Activated naive CD8-positive, alpha-beta T cell treated with anti-CD3 and anti-CD28 coated beads, Interleukin-2, amount 50 U/mL, for 24 hours (primary cell): ENCODE data around the gene COX4I2.

ENCODE experiments used
- ATAC-seq: fragments of 150-1000 bp; cut with Tn5 transposase; one replicate; pipeline ENCODE4 v1.10.0; 2021
- DNase-seq: peaks from one replicate; pipeline ENCODE4 v3.0.0; 2021
- H3K27ac Mint-ChIP-seq: one replicate; pipeline ENCODE4 v1.8.0; 2021; ENCODE audit warnings: mild to moderate bottlenecking, mixed read lengths
- H3K27me3 Mint-ChIP-seq: one replicate; pipeline ENCODE4 v1.8.0; 2021; ENCODE audit warnings: mixed read lengths
- H3K36me3 Mint-ChIP-seq: one replicate; pipeline ENCODE4 v1.8.0; 2021; ENCODE audit warnings: low read depth, mixed read lengths
- H3K4me1 Mint-ChIP-seq: one replicate; pipeline ENCODE4 v1.8.0; 2021; ENCODE audit warnings: mixed read lengths
- H3K4me3 Mint-ChIP-seq: one replicate; pipeline ENCODE4 v1.8.0; 2021; ENCODE audit warnings: mild to moderate bottlenecking, moderate library complexity, mixed read lengths
- H3K9me3 Mint-ChIP-seq: one replicate; pipeline ENCODE4 v1.8.0; 2021; ENCODE audit warnings: mixed read lengths

Gene COX4I2

GRCh38 chr20:31673435-31673834 is 35.7 kb downstream of the COX4I2 start:
- no peak for DNase-seq
- peaks cover 84% of the 10 kb centered on the region for H3K36me3 Mint-ChIP-seq
- no peak overlapping the region for H3K4me3 Mint-ChIP-seq
- peaks cover 94% of the 10 kb centered on the region for H3K4me1 Mint-ChIP-seq
- H3K27ac Mint-ChIP-seq: peak overlapping the region; percentile 94
- no peaks in the 10 kb centered on the region for H3K27me3 Mint-ChIP-seq
- no peak for ATAC-seq
- H3K9me3 Mint-ChIP-seq: no peaks in the 10 kb centered on the region

DNA sequence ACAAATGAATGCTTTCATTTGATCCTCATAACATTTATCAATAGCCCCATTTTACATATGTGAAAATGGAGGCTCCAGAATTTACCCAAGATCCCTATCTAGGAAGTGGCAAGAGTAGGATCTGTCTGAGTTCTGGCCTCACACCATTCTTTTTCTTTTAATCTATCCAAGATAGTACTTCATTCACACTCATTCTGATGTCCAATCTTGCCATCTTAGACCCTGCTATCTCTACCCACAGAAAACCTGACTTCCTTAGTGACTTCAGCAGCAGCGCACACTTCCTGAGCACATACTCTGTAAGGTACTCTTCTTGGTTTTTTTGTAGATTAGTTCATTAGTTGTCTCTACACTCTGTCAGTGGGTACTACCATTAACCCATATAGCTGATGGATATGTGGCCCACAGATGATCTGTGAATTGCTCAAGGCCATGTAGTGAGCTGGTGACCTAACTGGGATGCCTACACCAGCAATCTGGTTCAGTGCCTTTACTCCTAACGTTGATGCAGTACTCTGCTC is 36.3 kb downstream of the COX4I2 start:
- no peaks in the 10 kb centered on the region for H3K9me3 Mint-ChIP-seq
- ATAC-seq (no peak), DNase-seq (no peak)
- H3K27me3 Mint-ChIP-seq: no peaks in the 10 kb centered on the region
- H3K4me1 Mint-ChIP-seq: peaks cover 96% of the 10 kb centered on the region
- peaks cover 86% of the 10 kb centered on the region for H3K36me3 Mint-ChIP-seq
- peak overlapping the region; percentile 83 for H3K4me3 Mint-ChIP-seq
- H3K27ac Mint-ChIP-seq: peak overlapping the region; percentile 94

DNA sequence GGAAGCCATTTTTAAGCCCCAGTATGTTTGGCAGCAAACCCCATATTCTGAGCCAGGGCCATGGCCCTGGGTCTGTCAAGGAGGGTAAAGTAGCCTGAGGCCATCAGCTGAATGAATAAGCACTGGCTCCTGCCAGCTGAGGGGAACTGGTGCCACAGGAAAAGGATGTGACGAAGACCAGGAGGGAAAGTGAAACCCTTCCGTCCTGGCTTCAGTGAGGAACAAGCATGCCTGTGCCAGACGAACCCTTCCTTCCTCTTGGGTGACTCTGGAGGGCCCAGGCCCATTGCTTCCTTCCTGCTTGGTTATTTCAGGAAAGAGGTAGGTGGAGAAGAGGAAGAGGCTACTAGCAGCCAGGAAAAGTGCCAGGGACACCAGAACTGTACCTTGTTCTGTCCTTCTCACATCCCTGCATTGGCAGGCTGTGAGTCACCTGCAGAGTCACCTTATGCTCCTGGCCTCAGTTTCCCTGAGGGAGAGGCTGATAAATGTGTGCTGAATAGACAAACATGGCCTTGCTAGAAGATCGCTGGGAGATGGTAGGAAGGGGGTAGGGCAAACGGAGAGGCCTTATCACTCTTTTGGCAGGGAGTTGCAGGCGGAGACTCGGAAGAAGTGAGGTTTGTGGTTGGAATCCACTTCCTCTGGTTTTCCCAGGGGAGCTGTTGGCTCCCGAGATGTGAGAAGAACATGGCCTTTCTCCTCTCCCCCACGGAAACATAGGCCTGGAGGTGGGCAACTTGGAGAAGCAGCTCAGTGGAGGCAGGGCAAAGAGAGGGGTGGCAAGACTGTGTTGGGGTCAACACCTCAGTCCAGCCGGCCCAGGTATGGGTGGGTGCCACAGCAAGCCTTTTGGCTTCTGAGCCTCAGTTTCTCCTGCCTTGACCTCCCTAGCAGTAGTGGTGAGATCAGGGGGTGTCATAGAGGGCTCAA is 37.4 kb downstream of the COX4I2 start:
- peak overlapping the region; percentile 94 for H3K27ac Mint-ChIP-seq
- H3K4me1 Mint-ChIP-seq: peaks cover 96% of the 10 kb centered on the region
- peak; percentile 62 for DNase-seq

DNA sequence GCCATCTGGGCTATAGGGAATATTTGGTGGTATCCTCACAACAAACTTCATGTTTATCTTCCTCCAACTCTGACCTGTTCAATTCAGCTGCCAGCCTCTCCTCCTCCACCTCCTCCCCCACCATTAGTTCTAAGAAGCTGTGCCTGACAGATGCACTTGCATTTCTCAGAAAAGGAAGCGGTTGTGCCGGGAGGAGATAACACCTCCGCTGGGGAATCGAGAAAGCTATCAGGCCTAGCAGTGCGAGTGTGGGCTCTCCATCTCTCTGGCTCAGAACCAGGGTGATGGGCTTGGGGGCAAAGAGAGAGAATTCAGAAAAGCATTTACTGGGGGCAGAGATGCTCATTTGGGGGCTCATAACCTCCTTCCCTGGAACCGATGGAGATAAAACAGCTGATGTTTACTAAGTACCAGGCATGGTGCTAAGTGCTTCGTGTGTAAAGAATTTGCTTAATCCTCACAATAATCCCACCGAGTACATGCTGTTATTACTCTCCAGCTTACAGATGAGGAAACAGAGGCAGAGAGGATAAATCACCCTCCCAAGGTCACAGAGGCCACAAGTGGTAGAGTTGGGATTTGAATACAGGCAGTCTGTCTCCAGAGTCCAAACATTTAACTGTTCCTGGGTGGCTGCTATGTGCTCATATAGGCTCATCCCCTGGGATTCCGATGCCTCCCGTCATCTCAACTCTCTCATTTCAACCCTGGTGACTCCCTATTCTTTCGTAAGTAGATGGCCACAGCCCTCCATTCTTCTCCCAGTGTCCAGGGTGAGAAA is 38.3 kb downstream of the COX4I2 start:
- peak; percentile 62 for DNase-seq
- H3K9me3 Mint-ChIP-seq: no peaks in the 10 kb centered on the region
- peak; percentile 73 for ATAC-seq
- H3K4me3 Mint-ChIP-seq: peak overlapping the region; percentile 83
- H3K36me3 Mint-ChIP-seq: peaks cover 88% of the 10 kb centered on the region
- H3K4me1 Mint-ChIP-seq: peaks cover 97% of the 10 kb centered on the region
- no peaks in the 10 kb centered on the region for H3K27me3 Mint-ChIP-seq
- peak overlapping the region; percentile 94 for H3K27ac Mint-ChIP-seq

More for the DNA sequence above, 37.4 kb downstream of the COX4I2 start:
- peaks cover 86% of the 10 kb centered on the region for H3K36me3 Mint-ChIP-seq
- no peaks in the 10 kb centered on the region for H3K27me3 Mint-ChIP-seq
- no peaks in the 10 kb centered on the region for H3K9me3 Mint-ChIP-seq
- peak; percentile 72 for ATAC-seq
- H3K4me3 Mint-ChIP-seq: peak overlapping the region; percentile 83

GRCh38 chr20:31676609-31676989 is 38.9 kb downstream of the COX4I2 start:
- no peak for DNase-seq
- peak overlapping the region; percentile 94 for H3K27ac Mint-ChIP-seq
- ATAC-seq: no peak
- H3K36me3 Mint-ChIP-seq: peaks cover 88% of the 10 kb centered on the region
- no peaks in the 10 kb centered on the region for H3K9me3 Mint-ChIP-seq
- H3K27me3 Mint-ChIP-seq: no peaks in the 10 kb centered on the region
- peak overlapping the region; percentile 83 for H3K4me3 Mint-ChIP-seq
- peaks cover 97% of the 10 kb centered on the region for H3K4me1 Mint-ChIP-seq

- DNase-seq (no peak), ATAC-seq (no peak)
- Mint-ChIP-seq H3K36me3 (peaks cover 87% of the 10 kb centered on the region), H3K9me3 (no peaks in the 10 kb centered on the region), H3K27me3 (no peaks in the 10 kb centered on the region), H3K4me3 (peak overlapping the region; percentile 25), H3K27ac (peak overlapping the region; percentile 94), H3K4me1 (peaks cover 97% of the 10 kb centered on the region)
Measured at GRCh38 chr20:31677553-31678260, 40.0 kb downstream of the COX4I2 start.

- Mint-ChIP-seq H3K36me3 (peaks cover 87% of the 10 kb centered on the region), H3K27me3 (no peaks in the 10 kb centered on the region), H3K9me3 (no peaks in the 10 kb centered on the region), H3K4me3 (peak overlapping the region; percentile 36), H3K4me1 (peaks cover 98% of the 10 kb centered on the region), H3K27ac (peak overlapping the region; percentile 94)
- no peak for DNase-seq
- no peak for ATAC-seq
Measured at GRCh38 chr20:31678389-31679356, 41.0 kb downstream of the COX4I2 start.

- H3K36me3 Mint-ChIP-seq: peaks cover 87% of the 10 kb centered on the region
- no peak overlapping the region for H3K4me3 Mint-ChIP-seq
- peaks cover 98% of the 10 kb centered on the region for H3K4me1 Mint-ChIP-seq
Measured at GRCh38 chr20:31679357-31680285, 41.9 kb downstream of the COX4I2 start.

DNA sequence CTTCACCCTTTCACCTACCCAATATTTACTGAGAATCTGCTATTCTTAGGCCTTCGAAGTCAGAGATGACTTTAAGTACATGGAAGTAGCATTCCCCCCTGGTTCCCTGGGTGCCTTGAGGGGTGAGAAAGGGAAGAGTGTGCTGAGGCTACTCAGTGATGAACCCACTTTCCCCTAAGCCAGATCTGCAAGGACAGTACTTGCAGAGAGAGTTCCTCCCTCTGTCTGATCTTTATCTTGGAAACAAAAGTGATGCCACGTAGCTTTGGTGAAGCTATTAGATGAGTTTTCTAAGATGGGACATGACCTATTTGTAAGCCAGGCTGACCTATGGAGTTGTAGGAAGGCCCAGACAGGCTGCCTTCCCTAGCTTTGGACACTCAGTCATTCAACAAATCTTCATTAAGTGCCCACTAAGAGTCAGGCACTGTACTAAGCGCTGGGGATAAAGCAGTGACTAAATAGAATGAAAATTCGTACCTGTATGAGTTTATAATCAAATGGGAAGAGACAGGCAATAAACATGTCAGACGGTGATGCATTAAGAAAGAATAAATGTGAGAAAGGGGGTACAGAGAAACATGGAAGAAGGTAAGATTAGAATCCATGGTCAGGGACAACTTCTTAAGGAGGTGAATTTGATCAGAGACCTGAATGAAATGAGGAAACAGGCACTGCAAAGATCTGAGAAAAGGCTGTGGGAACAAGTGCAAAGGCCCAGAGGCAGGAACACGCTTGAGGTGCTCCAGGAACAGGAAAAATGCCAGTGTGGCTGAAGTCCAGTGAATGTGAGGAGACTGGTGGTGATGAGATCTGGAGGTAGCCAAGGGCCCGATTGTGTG is 42.8 kb downstream of the COX4I2 start:
- no peak overlapping the region for H3K4me3 Mint-ChIP-seq
- ATAC-seq (no peak), DNase-seq (no peak)
- peaks cover 87% of the 10 kb centered on the region for H3K36me3 Mint-ChIP-seq
- peak overlapping the region; percentile 79 for H3K27ac Mint-ChIP-seq
- no peaks in the 10 kb centered on the region for H3K27me3 Mint-ChIP-seq
- H3K4me1 Mint-ChIP-seq: peaks cover 98% of the 10 kb centered on the region
- H3K9me3 Mint-ChIP-seq: no peaks in the 10 kb centered on the region

More at GRCh38 chr20:31679357-31680285, 41.9 kb downstream of the COX4I2 start:
- Mint-ChIP-seq H3K27me3 (no peaks in the 10 kb centered on the region), H3K27ac (peak overlapping the region; percentile 94), H3K9me3 (no peaks in the 10 kb centered on the region)
- no peak for ATAC-seq
- DNase-seq: no peak

GRCh38 chr20:31681128-31681727 is 43.5 kb downstream of the COX4I2 start:
- peaks cover 98% of the 10 kb centered on the region for H3K4me1 Mint-ChIP-seq
- no peaks in the 10 kb centered on the region for H3K9me3 Mint-ChIP-seq
- H3K4me3 Mint-ChIP-seq: no peak overlapping the region
- DNase-seq (no peak), ATAC-seq (no peak)
- no peaks in the 10 kb centered on the region for H3K27me3 Mint-ChIP-seq
- H3K27ac Mint-ChIP-seq: peak overlapping the region; percentile 79
- peaks cover 86% of the 10 kb centered on the region for H3K36me3 Mint-ChIP-seq

DNA sequence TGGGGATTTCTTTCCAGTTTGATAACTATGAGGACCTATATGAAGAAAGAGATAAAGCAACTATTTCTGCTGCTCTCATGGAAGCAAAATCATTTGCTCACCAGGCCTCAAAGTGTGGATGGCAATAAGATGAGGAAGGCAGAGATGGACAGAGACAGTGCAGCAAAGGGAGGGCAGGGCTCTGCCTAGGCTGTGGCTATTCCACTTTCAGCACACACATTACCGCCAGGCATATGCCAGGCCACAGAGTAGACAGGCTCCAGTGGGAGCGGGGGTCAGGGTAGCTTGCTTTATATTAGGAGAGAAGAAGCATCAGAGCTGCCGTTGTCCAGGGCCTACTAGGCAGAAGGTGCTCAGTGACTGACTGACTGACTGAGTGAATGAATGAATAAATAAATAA is 44.1 kb downstream of the COX4I2 start:
- H3K9me3 Mint-ChIP-seq: no peaks in the 10 kb centered on the region
- no peak for ATAC-seq
- peak overlapping the region; percentile 79 for H3K27ac Mint-ChIP-seq

More for the DNA sequence above, 44.1 kb downstream of the COX4I2 start:
- Mint-ChIP-seq H3K36me3 (peaks cover 86% of the 10 kb centered on the region), H3K27me3 (no peaks in the 10 kb centered on the region), H3K4me3 (no peak overlapping the region), H3K4me1 (peaks cover 98% of the 10 kb centered on the region)
- DNase-seq: no peak
